K562 (cell line): ENCODE results near the gene DIP2C. TPM values are rescaled to one million over a fixed set of nuclear protein-coding genes. Genes with fewer than 3 reads are reported as not detected.

Experiments
- ATAC-seq: fragments of 200-7000 bp; cut with Tn5 transposase; 3 replicates; pipeline ENCODE4 v1.9.1; 2020; ENCODE audit warnings: moderate library complexity
- BruUV-seq: library from RNA; stranded (reverse); fragments of 400-500 nt; replicated peaks from 2 replicates; lab custom pipeline; 2021; lab: Mats Ljungman, UMichigan
- CTCF ChIA-PET: fragments of 300-600 bp; formaldehyde crosslinking; extraction: SDS; loops from one replicate; lab custom pipeline; 2021; ENCODE audit warnings: low intra/inter-chr PET ratio; lab: Yijun Ruan, JAX
- POLR2A ChIA-PET: fragments of 300-600, 350-650 bp; sonication (Branson Sonifier 250); formaldehyde crosslinking; extraction: SDS; loops from one replicate; lab custom pipeline; 2021; ENCODE audit warnings: antibody characterized with exemption, inconsistent platforms; lab: Yijun Ruan, JAX
- DNase-seq, 4 experiments: peaks; one replicate each; pipeline versions ENCODE4 v3.0.0 to v3.0.0-alpha.2; 2011 to 2018; ENCODE audit warnings: low spot score in 3 of 4, mixed read lengths in 3 of 4; ENCODE audit errors: extremely low read depth in 1 of 4
- FAIRE-seq: peaks from 2 replicates; lab custom pipeline; 2011; peaks lifted over from hg19 to GRCh38; lab: Jason Lieb, UNC
- H2AFZ ChIP-seq: 2 replicates; pipeline ENCODE4 v1.6.0; 2011; ENCODE audit warnings: low read depth, low read length, control low read depth, inconsistent platforms
- H3K27ac ChIP-seq: fragments of 200-600 bp; 3 replicates; pipeline ENCODE4 v1.8.0; 2011; ENCODE audit warnings: low read depth, mild to moderate bottlenecking, control low read depth, inconsistent platforms, low read length, moderate library complexity, mixed read lengths; ENCODE audit errors: extremely low read depth
- H3K27me3 ChIP-seq, 2 experiments: fragments of 300-600 bp in 1 of 2; 2 replicates in 1 of 2; 3 replicates in 1 of 2; pipeline versions ENCODE4 v1.6.0 to v1.8.0; 2011; ENCODE audit warnings: inconsistent platforms in 2 of 2, low read length in 2 of 2, mild to moderate bottlenecking in 1 of 2, mixed read lengths in 1 of 2, moderate library complexity in 1 of 2; ENCODE audit not compliant: control insufficient read depth in 2 of 2, insufficient read depth in 2 of 2
- H3K36me3 ChIP-seq: fragments of 300-600 bp; 3 replicates; pipeline ENCODE4 v1.8.0; 2011; ENCODE audit warnings: mild to moderate bottlenecking, low read length, inconsistent platforms; ENCODE audit not compliant: control insufficient read depth, insufficient read depth
- H3K4me1 ChIP-seq, 2 experiments: fragments of 200-600 bp in 1 of 2; replicated peaks in 1 of 2; 2 replicates in 1 of 2; 3 replicates in 1 of 2; pipeline versions ENCODE4 v1.5.1 to v1.8.0; 2011; ENCODE audit warnings: inconsistent platforms in 2 of 2, low read length in 2 of 2, mild to moderate bottlenecking in 1 of 2, mixed read lengths in 1 of 2, moderate library complexity in 1 of 2; ENCODE audit not compliant: control insufficient read depth in 2 of 2, insufficient read depth in 2 of 2
- H3K4me2 ChIP-seq: 2 replicates; pipeline ENCODE4 v1.6.1; 2011; ENCODE audit warnings: low read length, control low read depth, inconsistent platforms, mixed read lengths; ENCODE audit not compliant: insufficient read depth
- H3K4me3 ChIP-seq: fragments of 200-600 bp; sonication (generic), shearing (Covaris generic); 2 replicates; pipeline ENCODE4 v1.5.1; 2016; ENCODE audit warnings: control low read depth, inconsistent platforms
- H3K79me2 ChIP-seq: fragments of 200-600 bp; 3 replicates; pipeline ENCODE4 v1.8.0; 2011; ENCODE audit warnings: low read length, inconsistent platforms; ENCODE audit not compliant: control insufficient read depth, insufficient read depth
- H3K9ac ChIP-seq, 2 experiments: 2 replicates each; pipeline versions ENCODE4 v1.6.0 to v1.6.1; 2011; ENCODE audit warnings: low read depth in 2 of 2, low read length in 2 of 2, control low read depth in 1 of 2, inconsistent platforms in 1 of 2, mild to moderate bottlenecking in 1 of 2, mixed read lengths in 1 of 2; ENCODE audit not compliant: insufficient read depth in 1 of 2
- H3K9me1 ChIP-seq: one replicate; pipeline ENCODE4 v1.6.0; 2011; ENCODE audit warnings: inconsistent platforms, mild to moderate bottlenecking, low read length, moderate library complexity; ENCODE audit not compliant: control insufficient read depth, insufficient read depth
- H3K9me3 ChIP-seq: replicated peaks from 2 replicates; pipeline ENCODE4 v1.5.1; 2011; ENCODE audit warnings: low read depth, low read length, inconsistent platforms; ENCODE audit not compliant: control insufficient read depth, insufficient read depth
- H4K20me1 ChIP-seq: replicated peaks from 2 replicates; pipeline ENCODE4 v1.6.1; 2011; ENCODE audit warnings: low read length, inconsistent platforms, mixed read lengths; ENCODE audit not compliant: control insufficient read depth, insufficient read depth
- BHLHE40 ChIP-seq: IDR thresholded peaks from 2 replicates; pipeline ENCODE4 v1.6.1; 2011; ENCODE audit warnings: low read length, improper control_type of control experiment
- CREB5 ChIP-seq: fragments of 250-450 bp; sonication (Bioruptor Pico); IDR thresholded peaks from 2 replicates; pipeline ENCODE4 v1.5.0; 2020; ENCODE audit warnings: mild to moderate bottlenecking
- FOXO4 ChIP-seq: fragments of 450-650 bp; formaldehyde crosslinking; IDR thresholded peaks from 2 replicates; pipeline ENCODE4 v1.4.0; 2020; ENCODE audit warnings: mild to moderate bottlenecking, moderate library complexity
- GABPB1 ChIP-seq: sonication (generic); formaldehyde crosslinking; IDR thresholded peaks from 2 replicates; pipeline ENCODE4 v1.8.0; 2022; ENCODE audit warnings: mild to moderate bottlenecking, missing genetic modification reagents
- HDAC1 ChIP-seq, 2 experiments: fragments of 450-650 bp; IDR thresholded peaks; 2 replicates each; pipeline ENCODE4 v1.6.1; 2016 to 2017; ENCODE audit warnings: inconsistent platforms in 1 of 2, mild to moderate bottlenecking in 1 of 2, moderate library complexity in 1 of 2
- KHSRP ChIP-seq: fragments of 450-650 bp; IDR thresholded peaks from 2 replicates; pipeline ENCODE4 v1.6.1; 2017
- KLF13 ChIP-seq: fragments of 450-650 bp; IDR thresholded peaks from 2 replicates; pipeline ENCODE4 v1.6.1; 2016; ENCODE audit warnings: missing genetic modification characterization, low read depth, mild to moderate bottlenecking, missing compliant biosample characterization, moderate library complexity, borderline replicate concordance
- MAX ChIP-seq: sonication (generic); formaldehyde crosslinking; IDR thresholded peaks from 2 replicates; pipeline ENCODE4 v1.9.0; 2022; ENCODE audit warnings: mild to moderate bottlenecking, missing genetic modification reagents
- MTA1 ChIP-seq: fragments of 450-650 bp; IDR thresholded peaks from 2 replicates; pipeline ENCODE4 v1.6.1; 2017; ENCODE audit warnings: borderline replicate concordance
- ZBTB17 ChIP-seq: fragments of 450-650 bp; formaldehyde crosslinking; IDR thresholded peaks from 2 replicates; pipeline ENCODE4 v1.4.0; 2020; ENCODE audit warnings: mild to moderate bottlenecking
- ZBTB2 ChIP-seq: fragments of 450-650 bp; IDR thresholded peaks from 2 replicates; pipeline ENCODE4 v1.6.1; 2016; ENCODE audit warnings: antibody characterized with exemption
- ZNF23 ChIP-seq: fragments of 250-450 bp; sonication (Bioruptor Pico); IDR thresholded peaks from 2 replicates; pipeline ENCODE4 v1.4.0; 2020; ENCODE audit warnings: mild to moderate bottlenecking
- ZNF232 ChIP-seq: sonication (generic); formaldehyde crosslinking; IDR thresholded peaks from 2 replicates; pipeline ENCODE4 v1.8.0; 2022; ENCODE audit warnings: mild to moderate bottlenecking, missing genetic modification reagents
- ZNF280B ChIP-seq: fragments of 250-450 bp; sonication (Bioruptor Pico); IDR thresholded peaks from 2 replicates; pipeline ENCODE4 v1.5.1; 2021; ENCODE audit warnings: mild to moderate bottlenecking
- ZNF561 ChIP-seq: fragments of 450-650 bp; formaldehyde crosslinking; conservative IDR thresholded peaks from 2 replicates; pipeline ENCODE4 v1.4.0; 2020; ENCODE audit warnings: mild to moderate bottlenecking, moderate library complexity
- ZNF644 ChIP-seq: fragments of 200-800 bp; sonication (Bioruptor generic); IDR thresholded peaks from 2 replicates; pipeline ENCODE4 v1.6.1; 2016; ENCODE audit warnings: low read depth, missing genetic modification characterization, missing compliant biosample characterization
- WGBS: fragments of 100-300 bp; shearing (Covaris generic); methylation state at CpG from one replicate; pipeline ENCODE4 v1.1.6; 2016; ENCODE audit warnings: low coverage, mixed read lengths; ENCODE audit not compliant: insufficient coverage; ENCODE audit errors: missing lambda C conversion rate; 5-methylcytosine and 5-hydroxymethylcytosine counted together
- in situ Hi-C: fragments of 300-500 bp; cut with MboI; formaldehyde crosslinking; loops from 4 replicates; pipeline ENCODE4 v1.15.0; 2018; ENCODE audit warnings: inconsistent platforms, mixed read lengths
- intact Hi-C: fragments of 100-400 bp; cut with micrococcal nuclease; formaldehyde crosslinking; loops from 2 replicates; pipeline ENCODE4 v1.14.2; 2022
- polyA plus RNA-seq, 8 experiments: library from polyadenylated mRNA; depleted of rRNA in 4 of 8; stranded (reverse) in 5 of 8; unstranded in 3 of 8; fragments of >200 nt; fragmentation: Nextera tagmentation in 2 of 8; fragmentation: Illumina TruSeq in 1 of 8; extraction: Ambion mirVana in 2 of 8; extraction: Trizol in 1 of 8; gene quantifications; 2 replicates each; pipeline versions ENCODE4 v1.2.1 to v1.2.3, GENCODE V29; 2011 to 2014; ENCODE audit warnings: inconsistent platforms in 1 of 8, missing spikeins in 1 of 8
- total RNA-seq, 7 experiments: library from RNA; depleted of rRNA in 6 of 7; stranded (reverse); fragments of >200 nt in 6 of 7; fragmentation: Illumina TruSeq in 2 of 7; extraction: Trizol in 2 of 7; gene quantifications; 2 replicates each; pipeline versions ENCODE4 v1.2.1 to v1.2.3, GENCODE V29; 2011 to 2021; ENCODE audit warnings: low replicate concordance in 1 of 7

DIP2C gene
- total and polyA plus RNA-seq, 9 of the 15 experiments (the other 6 are each of a cell fraction or from before 2014, with no cell fraction given): 0.01 TPM; not detected in 8

- no peak overlapping the region for H3K4me2 ChIP-seq
- in situ Hi-C loops (no loop called here), intact Hi-C loops (no loop called here)
- no peak overlapping the region for H3K9ac ChIP-seq
- WGBS: 0% methylated on average over 4 of the region's 4 CpGs
- no peak overlapping the region for H3K27ac ChIP-seq
- no peak for TF ChIP-seq BHLHE40
- no peak for TF ChIP-seq ZBTB17 (CRISPR knock-in tag)
- TF ChIP-seq ZNF561 (CRISPR knock-in tag): no peak
- no peak for TF ChIP-seq GABPB1 (CRISPR knock-in tag)
- TF ChIP-seq FOXO4: no peak
- no peak for TF ChIP-seq CREB5 (CRISPR knock-in tag)
- TF ChIP-seq ZNF280B (CRISPR knock-in tag): no peak
- no peak for TF ChIP-seq HDAC1 (IDR thresholded peaks at IDR 0.05)
- no peak for TF ChIP-seq ZNF232 (CRISPR knock-in tag)
- no peak for TF ChIP-seq ZNF644
- no peak for TF ChIP-seq KLF13 (tag)
- no peak for TF ChIP-seq ZBTB2
- no peak for TF ChIP-seq MTA1
- no peak for TF ChIP-seq ZNF23 (CRISPR knock-in tag)
- no peak for TF ChIP-seq MAX (CRISPR knock-in tag)
- no peak for TF ChIP-seq KHSRP
- ATAC-seq (no peak), DNase-seq (no peak), FAIRE-seq (no peak)
- peaks cover 18 to 21% of the 10 kb centered on the region in 2 experiments for H3K27me3 ChIP-seq
- no peaks in the 10 kb centered on the region for H3K9me1 ChIP-seq
- no peak overlapping the region for H2AFZ ChIP-seq
- ChIA-PET CTCF (no interaction called here), POLR2A (no interaction called here)
- no peaks in the 10 kb centered on the region for H3K4me1 ChIP-seq
- H3K36me3 ChIP-seq: no peaks in the 10 kb centered on the region
- no peaks in the 10 kb centered on the region for H3K9me3 ChIP-seq
- H3K4me3 ChIP-seq: no peak overlapping the region
- no TSS peak for BruUV-seq
- H4K20me1 ChIP-seq: no peaks in the 10 kb centered on the region
- no peaks in the 10 kb centered on the region for H3K79me2 ChIP-seq
Observed at GRCh38 chr10:404346-404745, 285.1 kb downstream of the DIP2C start.
